GM19351 (cell line): Measurements from ENCODE around the gene NRXN2.

ENCODE experiments used
- ATAC-seq: cut with Tn5 transposase; IDR thresholded peaks from one replicate; pipeline ENCODE4 v1.9.1; 2021; ENCODE audit warnings: mild to moderate bottlenecking, moderate library complexity; ENCODE audit not compliant: unreplicated experiment

The NRXN2 gene

DNA sequence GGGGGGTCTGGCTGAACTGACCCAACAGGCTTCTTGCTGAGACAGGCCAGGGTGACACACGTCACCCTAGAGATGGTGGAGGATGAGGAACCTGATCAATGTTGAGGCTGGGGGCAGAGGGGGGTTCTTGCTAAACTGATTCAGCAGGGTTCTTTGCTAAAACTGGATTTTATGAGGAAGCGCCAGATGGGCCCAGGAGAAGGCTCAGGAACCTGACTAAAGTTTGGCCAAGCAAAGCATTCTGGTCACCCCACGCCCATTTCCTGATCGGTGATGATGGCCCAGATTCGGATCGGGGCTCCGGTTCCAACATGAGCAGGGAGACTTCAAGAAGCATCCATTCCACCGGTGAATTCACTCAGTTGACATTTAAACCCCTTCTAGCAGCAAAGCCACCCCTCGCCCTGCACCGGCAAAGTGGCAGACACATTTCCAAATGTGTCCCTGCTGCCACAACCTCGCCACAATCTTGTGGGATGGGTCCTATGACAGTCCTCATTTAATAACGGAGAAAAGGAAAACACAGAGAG, 166.2 kb downstream of the NRXN2 start:
- no peak for ATAC-seq
